Stimulated activated CD8-positive, alpha-beta memory T cell treated with anti-CD3 and anti-CD28 coated beads, Interleukin-12 subunit alpha, Interleukin-12 subunit beta, amount 100 ng/mL, for 24 hours (primary cell): ENCODE measurements around the gene HSBP1.

Experiments used
- DNase-seq: peaks from one replicate; pipeline ENCODE4 v3.0.0-alpha.2; 2020; ENCODE audit errors: extremely low read depth

Gene HSBP1

DNA sequence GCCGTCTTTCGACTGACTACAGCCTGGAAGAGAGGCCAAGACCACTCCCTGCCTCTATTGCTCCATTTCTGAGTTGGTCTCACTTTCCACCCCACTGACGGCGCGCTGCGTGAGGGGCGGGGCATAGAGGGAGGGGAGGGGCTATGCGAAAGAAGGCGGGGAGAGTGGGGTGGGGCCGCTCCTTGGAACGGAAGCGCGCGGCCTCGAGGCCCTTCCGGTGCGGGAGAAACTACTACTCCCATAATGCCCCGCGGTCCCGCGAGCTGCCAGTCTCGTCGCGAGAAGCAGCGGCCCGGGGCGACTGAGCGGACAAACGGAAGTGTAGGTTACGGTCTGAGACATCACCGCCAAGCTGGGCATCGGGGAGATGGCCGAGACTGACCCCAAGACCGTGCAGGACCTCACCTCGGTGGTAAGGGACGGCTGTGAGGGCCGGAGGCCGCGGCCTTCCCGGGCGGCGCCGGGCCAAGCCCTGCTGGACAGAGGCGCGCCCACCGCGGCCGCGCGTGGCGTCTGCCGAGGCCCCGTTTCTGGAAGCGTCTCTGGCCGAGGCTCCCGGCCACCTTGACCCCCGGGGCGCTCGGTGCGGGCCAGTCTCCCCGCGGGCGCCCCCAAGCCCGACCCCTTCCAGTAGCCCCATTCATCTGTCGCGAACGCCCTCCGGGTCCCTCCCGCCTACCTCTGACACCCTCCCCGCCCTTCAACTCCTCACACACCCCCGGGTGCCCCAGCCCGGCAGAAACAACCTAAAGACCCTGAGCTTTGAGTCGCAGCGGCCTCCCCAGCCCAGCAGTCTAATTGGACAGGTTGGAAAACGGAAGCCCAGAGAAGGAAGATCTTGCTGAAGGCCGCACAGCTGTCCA is at the start of gene HSBP1:
Gene HSBP1 (plus strand): TSS at position 269 of the 863 bp plus-strand sequence. CDS start 99 bp downstream, at position 368.
- peak; percentile 82 for DNase-seq

DNA sequence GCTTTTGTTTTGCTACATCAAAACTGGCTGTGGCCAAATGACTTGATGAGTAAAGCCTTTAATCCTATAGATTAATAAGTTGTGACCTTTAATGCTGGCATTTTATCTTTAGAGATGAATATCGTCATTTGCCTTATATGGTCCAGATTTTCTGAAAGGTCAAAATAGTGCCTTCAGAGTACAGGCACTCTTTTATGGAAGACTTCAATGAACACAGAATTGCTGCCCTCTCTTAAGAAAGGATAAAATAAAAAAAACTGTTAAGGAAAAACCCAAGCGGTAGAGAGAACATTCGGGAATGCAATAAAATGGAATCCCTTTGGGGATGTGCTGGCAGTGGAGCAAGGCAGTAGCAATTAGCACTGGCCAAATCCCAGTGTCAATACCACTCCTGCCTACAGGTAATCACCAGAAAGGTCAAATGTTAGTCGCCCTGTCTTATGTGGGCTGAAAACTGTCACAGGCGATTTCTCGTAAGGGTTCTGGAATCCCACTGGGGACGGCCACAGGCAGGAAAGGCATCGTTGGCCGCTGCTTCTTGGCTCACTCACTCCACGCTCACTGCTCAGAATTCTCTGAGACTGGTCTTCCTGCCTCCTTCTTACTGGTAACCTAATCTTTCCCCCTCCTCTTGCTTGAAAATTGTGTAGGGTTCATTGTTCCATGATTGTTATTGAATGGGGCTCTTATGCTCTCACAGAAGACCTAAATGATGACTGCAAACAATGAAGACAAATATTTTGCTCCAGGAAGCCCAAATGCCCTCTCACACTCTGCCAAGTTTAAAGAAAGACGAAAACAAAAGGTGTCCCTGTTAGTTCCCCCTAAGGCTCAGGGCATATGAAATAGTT is 45.4 kb upstream of the HSBP1 start:
- no peak for DNase-seq

DNA sequence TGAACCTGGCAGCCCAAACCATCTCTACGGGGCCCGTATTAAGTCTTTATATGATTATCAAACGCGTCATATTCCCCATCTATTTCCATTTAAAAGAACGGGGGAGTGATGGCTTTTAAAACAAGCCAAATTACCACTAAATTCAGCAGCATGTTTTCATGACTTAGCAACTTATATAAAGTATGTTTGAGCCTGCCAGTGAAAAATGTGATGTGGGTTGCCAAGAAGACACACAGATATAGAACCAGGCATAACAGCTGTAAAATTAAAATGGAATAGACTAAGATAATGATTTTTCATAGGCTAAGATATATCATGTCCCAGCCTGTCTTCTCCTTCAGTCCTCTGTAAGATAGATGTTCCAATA is 44.8 kb upstream of the HSBP1 start:
- DNase-seq = no peak

DNA sequence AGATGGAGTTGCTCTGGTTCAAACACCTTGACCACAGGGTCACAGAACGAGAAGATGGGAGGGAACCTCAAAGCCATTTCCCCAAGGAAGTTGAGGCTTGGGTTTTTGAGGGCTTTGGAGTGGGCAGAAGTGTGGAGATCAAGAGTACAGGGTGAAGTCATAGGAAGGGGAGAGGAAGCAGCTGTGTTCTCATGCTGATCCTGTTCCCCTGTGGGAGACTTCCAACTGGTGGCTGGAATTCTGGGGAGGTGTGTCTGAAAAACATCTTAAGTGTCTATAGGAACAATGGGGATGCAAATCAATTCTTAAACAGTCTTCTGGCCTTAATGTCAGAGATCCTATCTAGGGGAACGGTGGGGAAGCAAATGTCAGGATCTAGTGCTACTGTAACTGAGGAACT is 38.8 kb upstream of the HSBP1 start:
- no peak for DNase-seq

DNA sequence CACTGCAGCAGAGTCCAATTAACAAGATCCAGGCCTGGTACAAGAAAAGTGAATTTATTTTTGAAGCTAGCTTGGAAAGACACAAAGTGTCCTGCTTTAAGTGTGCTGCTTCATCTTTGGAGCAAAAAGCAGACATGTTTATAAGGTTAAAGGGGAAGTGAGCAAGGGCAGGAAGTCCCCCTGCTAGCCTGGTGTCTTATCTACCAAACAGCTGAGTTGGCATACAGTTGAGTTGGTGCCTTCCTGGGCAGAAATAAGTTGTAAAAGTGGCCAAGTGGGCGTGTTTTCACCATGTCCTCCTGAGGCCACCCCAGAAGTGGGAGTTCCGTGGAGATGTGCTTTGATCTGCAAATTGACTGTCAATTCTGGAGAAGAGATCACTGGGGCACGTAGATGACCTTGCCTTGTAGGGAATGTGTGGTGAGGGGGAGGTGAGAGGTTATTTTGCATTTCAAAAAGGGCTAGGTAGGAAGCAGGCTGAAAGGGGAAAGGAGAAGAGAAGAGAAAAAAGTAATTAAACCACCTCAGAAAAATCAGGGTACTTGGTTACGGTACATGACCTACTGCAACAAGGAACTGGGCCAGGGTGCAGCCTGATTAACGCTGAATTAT is 38.3 kb upstream of the HSBP1 start:
- no peak for DNase-seq

DNA sequence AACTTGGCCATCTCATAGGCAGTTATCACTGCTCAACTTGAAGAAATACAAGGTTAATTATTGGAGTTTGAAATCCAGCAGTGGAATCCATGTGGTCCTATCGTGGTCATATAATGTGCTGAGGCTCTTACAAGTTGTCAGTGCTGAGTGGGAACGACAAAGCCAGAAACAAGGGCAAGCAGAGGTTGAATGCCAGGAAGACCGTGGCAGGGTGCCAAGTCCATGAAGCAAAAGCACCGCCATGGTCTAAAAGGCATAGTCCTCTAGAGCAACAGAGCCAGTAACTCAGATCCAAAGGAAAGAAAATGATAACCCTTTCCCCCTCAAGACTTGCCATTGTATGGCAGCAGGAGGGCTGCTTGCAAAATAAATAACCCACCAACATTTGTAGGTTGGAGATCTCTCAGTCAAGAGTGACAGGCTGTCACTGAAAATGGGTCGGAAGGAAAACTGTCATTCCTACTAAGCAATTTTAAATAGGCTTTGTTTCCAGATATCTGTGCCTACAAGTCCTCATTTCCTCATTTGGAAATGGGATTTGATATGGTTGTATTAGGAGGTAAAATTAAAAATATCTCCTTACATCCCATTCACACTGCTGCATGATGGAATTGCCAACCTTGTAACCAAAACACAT is 36.4 kb upstream of the HSBP1 start:
- no peak for DNase-seq

DNA sequence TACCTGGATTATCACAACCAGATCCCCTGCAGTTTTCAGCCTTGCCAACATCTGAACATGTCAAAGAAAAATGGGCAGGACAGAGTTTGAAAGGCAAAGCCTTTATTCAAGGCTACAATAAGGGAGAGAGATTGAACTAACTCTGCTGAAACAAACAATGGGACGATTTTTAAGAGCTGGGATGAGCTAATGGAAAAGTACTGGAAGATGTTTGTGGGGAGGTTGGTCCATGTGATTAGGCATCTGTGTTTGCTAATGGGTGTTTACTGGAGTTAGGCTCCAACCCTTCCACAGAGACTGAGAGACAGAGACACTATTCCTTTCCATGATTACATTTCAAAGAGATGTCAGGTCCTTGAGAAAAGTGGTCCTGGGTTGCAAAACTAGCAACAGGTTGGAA is 35.0 kb upstream of the HSBP1 start:
- no peak for DNase-seq

DNA sequence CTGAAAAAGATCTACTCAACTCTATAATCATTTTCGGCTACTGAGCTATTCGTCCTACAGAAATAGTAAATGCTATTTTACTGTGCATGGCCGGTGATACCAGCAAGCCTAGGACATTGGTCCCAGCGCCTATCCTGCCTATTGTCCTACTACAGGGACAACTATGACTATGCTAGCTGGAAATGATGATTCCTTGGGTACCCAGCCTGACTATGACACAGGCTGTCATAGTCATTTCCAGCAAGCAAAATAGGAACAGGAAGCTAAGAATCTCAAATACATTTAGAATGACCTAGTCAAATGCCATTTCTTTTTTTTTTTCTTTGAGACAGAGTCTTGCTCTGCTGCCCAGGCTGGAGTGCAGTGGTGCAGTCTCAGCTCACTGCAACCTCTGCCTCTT is 33.7 kb upstream of the HSBP1 start:
- no peak for DNase-seq

DNA sequence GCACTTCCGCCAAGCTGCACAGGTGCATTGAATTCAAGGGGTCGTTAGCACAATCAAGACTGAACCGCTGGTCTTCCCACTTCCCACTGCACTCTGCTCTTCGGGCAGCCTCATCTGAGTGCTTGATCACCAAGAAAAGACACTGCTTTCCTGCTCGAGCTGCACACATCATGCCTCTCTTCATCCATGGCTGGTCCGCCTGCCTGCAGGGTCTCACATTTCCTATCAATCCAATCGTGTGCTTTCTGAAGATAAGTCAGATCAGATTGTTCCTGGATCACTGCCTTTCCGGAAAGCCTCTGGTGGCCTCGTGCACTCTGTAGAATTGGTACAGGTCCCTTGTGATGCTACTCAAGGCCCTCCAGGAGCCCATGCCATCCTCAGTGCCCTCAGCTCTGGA is 30.8 kb upstream of the HSBP1 start:
- DNase-seq = no peak

DNA sequence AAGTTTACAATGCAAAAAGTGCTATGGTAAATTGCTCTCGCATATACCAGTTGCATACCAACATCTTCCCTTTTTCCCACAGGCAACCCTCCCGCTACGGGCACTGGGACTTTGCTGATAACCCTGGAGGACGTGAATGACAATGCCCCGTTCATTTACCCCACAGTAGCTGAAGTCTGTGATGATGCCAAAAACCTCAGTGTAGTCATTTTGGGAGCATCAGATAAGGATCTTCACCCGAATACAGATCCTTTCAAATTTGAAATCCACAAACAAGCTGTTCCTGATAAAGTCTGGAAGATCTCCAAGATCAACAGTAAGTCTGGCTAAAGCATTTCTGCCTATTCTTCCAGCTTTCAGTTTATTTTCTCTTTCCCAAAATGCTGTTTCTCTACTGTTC is 27.9 kb upstream of the HSBP1 start:
- DNase-seq = no peak

DNA sequence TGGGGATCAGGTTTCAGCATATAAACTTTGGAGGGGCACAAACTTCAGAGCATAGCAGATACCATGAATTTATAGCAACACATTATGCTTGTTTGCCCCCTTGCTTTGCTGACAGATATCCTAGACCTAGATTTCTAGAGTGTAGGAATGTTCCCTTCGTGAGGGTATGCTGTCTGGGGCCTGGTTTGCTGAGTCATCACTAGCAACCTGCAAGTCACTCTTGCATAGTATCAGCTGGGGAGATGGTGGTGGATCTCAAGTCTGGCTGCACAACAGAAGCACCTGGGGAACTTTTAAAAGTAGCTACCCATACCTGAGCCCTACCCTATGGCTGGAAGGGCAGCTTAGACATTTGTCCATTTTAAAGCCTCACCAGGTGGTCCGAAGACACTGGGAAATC is 22.3 kb upstream of the HSBP1 start:
- no peak for DNase-seq

DNA sequence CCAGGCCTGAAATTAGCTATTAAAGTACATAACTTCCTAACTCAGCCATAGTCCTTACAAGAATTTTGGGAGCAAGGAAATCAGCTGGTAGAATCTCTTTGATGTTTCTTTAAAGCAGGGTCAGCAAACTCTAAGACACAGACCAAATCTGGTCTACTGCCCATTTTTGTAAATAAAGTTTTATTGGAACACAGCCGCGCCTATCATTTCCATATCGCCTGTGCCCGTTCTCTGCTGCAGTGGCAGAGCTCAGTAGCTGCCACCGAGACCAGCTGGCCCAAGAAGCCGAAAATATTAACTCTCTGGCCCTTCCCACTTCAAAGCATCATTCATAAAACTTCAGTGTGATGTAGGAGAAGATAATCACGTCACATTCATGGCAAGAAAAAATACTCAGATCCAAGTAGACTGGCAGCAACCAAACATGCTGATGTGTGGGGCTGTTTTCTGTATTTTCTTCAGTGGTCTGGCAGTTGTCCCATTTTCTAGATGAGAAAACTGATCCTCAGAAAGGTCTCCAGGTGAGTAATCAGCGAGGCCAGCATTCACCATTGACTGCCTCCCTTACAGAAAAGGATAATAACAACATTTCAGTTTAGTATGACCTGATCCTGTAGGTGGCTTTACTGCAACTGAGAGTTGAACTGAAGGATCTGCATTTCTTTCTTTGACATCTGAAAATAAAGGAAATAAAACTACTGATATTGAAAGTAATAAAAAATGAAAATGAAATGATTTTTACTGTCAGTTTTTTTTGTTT is 18.0 kb upstream of the HSBP1 start:
- no peak for DNase-seq

DNA sequence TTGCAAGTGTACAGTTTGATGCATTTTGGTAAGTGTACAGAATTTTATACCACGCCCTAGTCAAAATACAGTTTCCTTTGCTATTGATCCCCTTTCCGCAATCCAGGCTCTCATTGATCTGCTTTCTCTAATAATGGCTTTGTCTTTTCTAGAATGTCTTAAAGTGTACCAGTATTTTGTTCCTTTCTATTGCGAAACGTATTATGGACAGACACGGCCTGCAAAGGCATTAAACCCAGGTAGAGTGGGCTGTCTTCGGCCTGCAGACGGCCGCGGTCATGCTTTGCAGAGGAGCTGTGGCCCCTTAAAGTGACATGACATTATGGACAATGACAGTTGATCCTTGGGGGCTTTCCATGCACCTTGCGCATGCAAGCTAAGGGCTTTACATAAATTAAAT is 15.9 kb upstream of the HSBP1 start:
- DNase-seq = no peak

DNA sequence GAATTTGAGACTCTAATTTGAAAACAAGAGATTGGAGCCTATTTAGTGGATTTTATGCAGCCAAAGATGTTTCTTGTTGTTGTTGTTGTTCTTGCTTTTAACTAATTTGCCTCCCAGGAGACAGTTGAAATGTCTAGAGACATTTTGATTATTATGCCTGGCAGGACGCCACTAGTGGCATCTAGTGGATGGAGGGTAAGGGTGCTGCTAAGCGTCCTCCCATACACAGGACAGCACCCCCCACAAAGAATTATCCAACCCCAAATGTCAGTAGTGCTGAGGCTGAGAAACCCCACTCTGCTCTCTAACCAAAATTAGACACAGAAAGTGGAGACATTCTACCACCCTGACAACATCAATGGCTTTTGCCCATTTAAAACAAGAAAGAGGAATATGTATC is 15.4 kb upstream of the HSBP1 start:
- no peak for DNase-seq

DNA sequence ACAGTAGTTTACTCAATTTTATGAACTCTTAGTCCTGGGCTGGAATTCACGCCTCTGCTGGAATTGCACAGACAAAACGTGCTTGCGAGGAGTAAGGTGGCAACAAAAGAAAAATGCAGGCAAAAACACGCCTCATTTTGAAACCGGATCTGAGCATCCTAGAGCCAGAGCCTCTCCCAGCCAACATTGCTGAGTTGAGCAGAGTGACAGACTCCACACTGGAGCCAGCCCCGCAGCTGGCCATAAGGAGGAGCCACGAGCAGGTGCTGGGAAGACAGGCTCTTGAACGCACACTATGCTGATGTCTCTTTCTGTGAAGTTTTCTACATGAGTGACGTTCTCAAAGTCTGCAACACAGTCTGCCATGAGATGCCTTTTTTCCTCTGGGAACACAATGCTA is 14.6 kb upstream of the HSBP1 start:
- DNase-seq = no peak

DNA sequence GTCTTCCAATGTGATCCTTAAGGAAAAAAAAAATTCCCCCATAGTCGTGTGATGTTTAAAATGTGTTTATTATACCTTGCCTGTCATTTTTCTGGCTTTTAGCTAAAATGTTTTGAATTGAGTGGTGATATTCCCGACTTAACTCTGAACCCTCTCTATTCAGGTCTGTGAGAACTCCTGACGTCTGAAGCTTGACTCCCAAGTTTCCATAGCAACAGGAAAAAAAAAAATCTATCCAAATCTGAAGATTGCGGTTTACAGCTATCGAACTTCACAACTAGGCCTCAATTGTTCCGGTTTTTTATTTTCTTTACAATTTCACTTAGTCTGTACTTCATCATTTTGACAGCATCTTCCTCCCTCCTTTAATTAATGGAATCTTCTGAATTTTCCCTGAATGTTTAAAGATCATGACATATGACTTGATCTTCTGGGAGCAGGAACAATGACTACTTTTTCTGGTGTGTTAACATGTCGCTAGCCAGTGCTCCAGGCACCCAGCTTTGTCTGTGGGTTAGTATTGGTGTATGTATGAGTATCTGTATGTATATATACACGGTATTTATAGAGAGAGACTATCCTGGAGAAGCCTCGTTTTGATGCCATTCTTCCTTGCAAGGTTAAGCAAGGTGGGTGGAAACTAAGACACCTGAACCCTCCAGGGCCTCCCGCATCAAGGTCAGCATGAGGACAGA is 12.8 kb upstream of the HSBP1 start:
- no peak for DNase-seq

DNA sequence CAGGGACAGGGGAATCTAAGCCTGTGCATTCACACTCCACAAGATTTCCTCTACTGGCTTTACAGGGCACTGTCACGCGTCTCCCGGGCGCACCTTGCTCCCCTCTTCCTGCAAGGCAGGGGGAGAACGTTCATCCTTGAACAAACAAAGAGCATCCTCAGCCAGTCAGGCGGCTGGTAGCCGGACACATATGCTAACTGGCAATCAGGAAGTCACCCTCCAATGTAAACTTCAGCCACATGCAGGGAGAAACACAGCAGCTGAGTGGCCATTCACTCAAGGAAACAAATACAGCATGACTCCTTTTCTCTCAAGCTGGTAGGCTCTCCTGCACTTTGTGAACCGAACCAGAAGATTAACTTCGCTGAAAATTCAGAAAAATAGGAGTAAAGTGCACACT is 10.8 kb upstream of the HSBP1 start:
- DNase-seq = no peak

DNA sequence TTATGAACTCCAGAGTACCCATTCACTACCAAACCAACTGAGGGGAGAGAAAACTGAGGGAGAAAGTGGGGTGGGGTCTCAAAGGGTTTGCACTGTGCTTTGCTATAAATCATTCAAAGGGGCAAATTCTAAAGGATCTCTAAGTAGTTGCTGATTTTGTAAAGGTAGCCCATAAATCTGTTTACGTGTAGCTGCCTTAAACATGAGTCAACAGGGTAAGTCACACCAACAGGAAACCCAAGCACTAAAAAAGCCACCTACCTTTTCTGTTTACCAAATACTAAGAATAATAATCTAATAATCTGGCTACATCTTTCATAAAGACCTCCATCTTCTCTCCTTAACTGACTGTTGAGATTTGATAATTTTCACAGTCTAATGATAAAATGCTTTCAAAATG is 8.4 kb upstream of the HSBP1 start:
- DNase-seq = no peak

DNA sequence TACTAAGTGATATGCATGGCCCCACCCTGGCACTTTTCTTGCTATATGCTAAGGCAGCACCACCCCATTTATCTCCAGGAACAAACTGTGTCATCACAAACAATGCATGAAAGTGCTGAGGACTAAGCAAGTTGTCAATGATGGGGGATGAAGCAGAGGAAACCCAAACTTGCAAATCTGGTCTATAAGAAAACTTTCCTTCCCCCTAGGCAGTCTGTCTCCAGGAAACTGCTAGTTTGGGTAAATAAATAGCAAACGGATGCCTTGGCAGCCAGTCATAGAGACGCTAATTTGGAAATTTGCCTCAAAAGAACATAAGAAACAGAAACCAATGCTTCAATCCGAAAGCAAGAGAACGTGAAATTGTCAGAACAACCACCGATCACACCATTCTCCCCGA is 5.6 kb upstream of the HSBP1 start:
- no peak for DNase-seq

DNA sequence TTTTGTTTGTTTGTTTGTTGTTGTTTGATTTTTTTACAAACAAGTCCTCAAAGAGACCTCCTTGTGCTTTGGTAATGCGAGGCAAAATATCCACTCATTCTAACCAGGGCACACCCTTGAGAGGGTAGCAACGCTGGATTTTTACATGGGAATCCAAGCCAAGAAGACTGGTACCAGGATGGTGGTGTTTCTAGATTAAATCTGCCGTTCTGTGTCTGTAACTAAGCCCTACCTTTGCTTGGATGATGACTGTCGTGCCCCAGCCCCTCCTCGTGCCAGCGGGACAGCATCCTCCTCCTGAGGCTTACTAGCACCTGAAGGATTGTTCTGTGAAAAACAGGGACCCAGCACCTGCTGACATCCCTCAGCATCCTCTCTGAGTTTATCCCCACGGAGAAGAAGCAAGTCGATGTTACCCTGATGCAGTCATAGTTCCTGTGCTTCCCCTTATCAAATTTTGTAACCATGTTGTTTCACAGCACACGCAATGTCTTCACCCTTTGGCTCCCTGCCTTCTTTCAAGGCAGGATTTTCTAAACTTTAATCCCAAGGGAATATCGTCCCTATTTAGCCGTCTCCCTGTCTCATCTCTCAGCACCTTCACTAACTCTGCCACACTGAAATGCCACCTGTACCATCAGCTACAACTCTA is 5.1 kb upstream of the HSBP1 start:
- no peak for DNase-seq
